Mucosa of descending colon (tissue), 3 donors: ENCODE results near the gene USP24. TPM values are rescaled to one million over a fixed set of nuclear protein-coding genes. Genes with fewer than 3 reads are reported as not detected.

Experiments used
- ATAC-seq: fragments of 200-7000 bp; cut with Tn5 transposase; one replicate; pipeline ENCODE4 v1.9.1; 2020; ENCODE audit warnings: mild to moderate bottlenecking, moderate library complexity
- DNase-seq, 3 donors: peaks; one replicate each; pipeline ENCODE4 v3.0.0-alpha.2; 2020
- H3K36me3 ChIP-seq: fragments of 200-600 bp; one replicate; pipeline ENCODE4 v1.8.0; 2021; ENCODE audit warnings: low read depth, mild to moderate bottlenecking
- H3K4me1 ChIP-seq: fragments of 200-600 bp; one replicate; pipeline ENCODE4 v1.8.0; 2021; ENCODE audit warnings: low read depth, mild to moderate bottlenecking
- H3K4me3 ChIP-seq: fragments of 200-600 bp; one replicate; pipeline ENCODE4 v1.8.0; 2021; ENCODE audit warnings: mild to moderate bottlenecking
- H3K9me3 ChIP-seq: fragments of 200-600 bp; one replicate; pipeline ENCODE4 v1.8.0; 2021; ENCODE audit warnings: mild to moderate bottlenecking
- intact Hi-C, 2 donors: fragments of 100-400 bp; cut with DNase I in 1 of 2; cut with micrococcal nuclease in 1 of 2; formaldehyde crosslinking; loops; one replicate each; pipeline versions ENCODE4 v1.11.0 to v1.11.1; 2022; cut with DNase I, micrococcal nuclease
- total RNA-seq, 3 donors: library from RNA; stranded (reverse); fragmentation: NEBNext Ultra II Directional in 2 of 3; extraction: Animal tissue kit (Norgen Biotek cat#: 25700) in 2 of 3; gene quantifications; one replicate each; pipeline versions ENCODE4 v1.2.1 to v1.2.4, GENCODE V29; 2021 to 2023
- TF ChIP-seq, protein P1 (sequence below): fragments of 200-600 bp; IDR thresholded peaks from one replicate; pipeline ENCODE4 v1.8.0; 2022; ENCODE audit warnings: antibody characterized with exemption, mild to moderate bottlenecking
- donor health status: DM: no; HTN: no; CAD: no; lungs with moderate emphysema.
- donor health status: DM: no; HTN: no; CAD: no.
- donor health status: DM: no; HTN: yes; CAD: no.

USP24 gene
- total RNA-seq, 3 donors from 2014 or later: 35.5 to 51.1 (median 46.2) TPM

DNA sequence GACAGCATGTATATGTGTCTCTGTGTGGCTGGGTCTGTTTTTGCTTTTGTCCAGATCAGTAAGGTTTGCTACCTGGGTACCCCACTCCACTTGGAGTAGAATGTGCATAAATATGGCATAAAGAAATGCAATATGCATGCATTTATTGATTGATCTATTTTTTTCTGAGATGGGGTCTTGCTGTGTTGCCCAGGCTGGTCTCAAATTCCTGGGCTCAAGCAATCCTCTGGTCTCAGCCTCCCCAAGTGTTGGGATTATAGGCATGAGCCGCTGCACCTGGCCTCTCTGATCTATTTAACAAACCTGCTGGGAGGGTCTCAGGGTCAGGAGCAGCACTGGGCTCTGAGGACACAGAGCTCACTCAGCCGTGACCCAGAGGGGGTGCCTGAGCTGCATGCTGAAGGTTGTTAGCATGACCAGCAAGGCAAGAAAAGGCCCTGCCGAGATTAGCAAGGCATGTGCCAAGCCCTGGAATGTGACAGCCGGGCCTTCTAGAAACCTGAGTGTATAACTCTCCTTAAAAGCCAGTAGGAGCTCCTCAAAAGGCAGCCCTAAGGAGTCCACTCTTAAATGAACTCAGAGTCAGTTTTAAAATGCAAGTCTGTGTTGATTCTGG lies 153.3 kb downstream of the USP24 start:
- no peak overlapping the region for H3K4me3 ChIP-seq
- DNase-seq (no peak), ATAC-seq (no peak)
- no peaks in the 10 kb centered on the region for H3K36me3 ChIP-seq
- TF ChIP-seq, protein P1, sequence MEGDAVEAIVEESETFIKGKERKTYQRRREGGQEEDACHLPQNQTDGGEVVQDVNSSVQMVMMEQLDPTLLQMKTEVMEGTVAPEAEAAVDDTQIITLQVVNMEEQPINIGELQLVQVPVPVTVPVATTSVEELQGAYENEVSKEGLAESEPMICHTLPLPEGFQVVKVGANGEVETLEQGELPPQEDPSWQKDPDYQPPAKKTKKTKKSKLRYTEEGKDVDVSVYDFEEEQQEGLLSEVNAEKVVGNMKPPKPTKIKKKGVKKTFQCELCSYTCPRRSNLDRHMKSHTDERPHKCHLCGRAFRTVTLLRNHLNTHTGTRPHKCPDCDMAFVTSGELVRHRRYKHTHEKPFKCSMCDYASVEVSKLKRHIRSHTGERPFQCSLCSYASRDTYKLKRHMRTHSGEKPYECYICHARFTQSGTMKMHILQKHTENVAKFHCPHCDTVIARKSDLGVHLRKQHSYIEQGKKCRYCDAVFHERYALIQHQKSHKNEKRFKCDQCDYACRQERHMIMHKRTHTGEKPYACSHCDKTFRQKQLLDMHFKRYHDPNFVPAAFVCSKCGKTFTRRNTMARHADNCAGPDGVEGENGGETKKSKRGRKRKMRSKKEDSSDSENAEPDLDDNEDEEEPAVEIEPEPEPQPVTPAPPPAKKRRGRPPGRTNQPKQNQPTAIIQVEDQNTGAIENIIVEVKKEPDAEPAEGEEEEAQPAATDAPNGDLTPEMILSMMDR: no peak
- no peaks in the 10 kb centered on the region for H3K4me1 ChIP-seq
- no peaks in the 10 kb centered on the region for H3K9me3 ChIP-seq
- intact Hi-C loops: no loop called here

DNA sequence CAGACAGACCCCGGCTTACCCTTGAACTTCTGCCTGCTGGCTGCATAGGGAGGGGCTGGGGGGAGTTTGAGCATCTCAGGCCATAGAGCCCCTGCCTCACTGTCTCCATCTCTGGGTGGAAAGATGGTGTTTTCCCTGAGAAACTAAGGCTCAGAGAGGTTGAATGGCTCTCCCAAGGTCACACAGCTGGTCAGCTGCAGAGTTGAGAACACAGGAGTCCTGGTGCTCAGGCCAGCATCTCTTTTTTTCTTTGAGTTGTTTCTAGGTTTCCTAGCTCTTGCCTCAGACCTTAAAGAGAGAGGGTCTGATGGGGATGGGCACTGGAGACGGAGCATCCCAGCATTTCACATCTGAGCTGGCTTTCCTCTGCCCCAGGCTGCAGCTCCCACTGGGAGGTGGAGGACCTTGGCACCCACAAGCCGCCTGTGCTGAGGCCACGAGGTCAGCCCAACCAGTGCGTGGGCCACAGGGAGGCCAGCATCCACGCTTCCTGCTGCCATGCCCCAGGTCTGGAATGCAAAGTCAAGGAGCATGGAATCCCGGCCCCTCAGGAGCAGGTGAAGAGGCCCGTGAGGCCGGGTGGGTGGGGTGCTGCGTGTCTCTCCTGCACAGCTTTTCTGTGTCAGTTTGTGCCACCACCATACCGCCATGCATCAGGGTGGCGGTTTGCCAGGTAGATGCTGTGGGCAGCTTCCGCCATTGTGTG lies 154.0 kb downstream of the USP24 start:
- ATAC-seq: no peak
- Histone ChIP-seq H3K9me3 (no peaks in the 10 kb centered on the region), H3K4me3 (no peak overlapping the region), H3K4me1 (no peaks in the 10 kb centered on the region), H3K36me3 (no peaks in the 10 kb centered on the region)
- DNase-seq: no peak
- TF ChIP-seq, protein P1: no peak
- intact Hi-C loops: no loop called here

DNA sequence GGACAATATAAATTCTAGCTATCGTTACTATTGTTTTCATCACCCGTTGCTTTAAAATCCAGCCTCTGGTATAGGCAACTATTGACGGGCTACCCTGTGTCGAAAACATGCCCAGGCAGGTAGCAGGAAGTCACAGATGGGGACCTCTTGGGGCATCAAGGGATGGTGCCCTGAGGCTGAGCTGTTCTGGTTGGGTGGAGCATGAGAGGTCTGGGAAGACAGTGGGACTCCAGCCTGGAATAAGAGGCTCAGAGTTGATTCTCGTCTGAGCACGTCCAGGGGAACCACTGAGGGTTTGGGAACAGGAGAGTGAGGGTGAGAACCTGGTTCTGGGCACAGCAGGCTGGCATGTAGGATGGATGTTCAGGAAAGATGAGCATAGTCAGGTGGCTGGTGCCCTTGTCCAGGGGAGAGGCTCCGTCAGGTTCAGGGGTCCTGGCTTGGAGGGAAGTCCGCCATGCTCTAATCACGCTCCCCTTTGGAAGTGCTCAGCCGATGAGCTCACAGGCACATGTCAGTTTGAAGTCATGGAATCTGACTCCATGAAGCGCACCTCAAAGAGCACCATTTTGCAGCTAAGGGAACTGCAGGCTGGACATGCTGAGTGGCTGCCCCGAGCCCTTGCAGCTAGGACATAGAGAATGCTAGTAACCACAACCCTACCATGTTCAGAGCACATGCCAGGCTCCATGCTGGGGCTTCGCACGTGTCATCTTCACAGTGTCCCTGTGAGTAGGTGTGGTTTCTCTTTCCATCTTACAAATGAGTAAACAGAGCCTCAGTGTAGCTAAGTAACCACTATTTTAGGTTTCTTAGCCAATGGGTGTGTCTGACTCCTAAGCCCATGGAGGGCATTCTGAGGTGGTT lies 154.8 kb downstream of the USP24 start:
- H3K36me3 ChIP-seq: no peaks in the 10 kb centered on the region
- intact Hi-C loops: no loop called here
- DNase-seq: no peak

DNA sequence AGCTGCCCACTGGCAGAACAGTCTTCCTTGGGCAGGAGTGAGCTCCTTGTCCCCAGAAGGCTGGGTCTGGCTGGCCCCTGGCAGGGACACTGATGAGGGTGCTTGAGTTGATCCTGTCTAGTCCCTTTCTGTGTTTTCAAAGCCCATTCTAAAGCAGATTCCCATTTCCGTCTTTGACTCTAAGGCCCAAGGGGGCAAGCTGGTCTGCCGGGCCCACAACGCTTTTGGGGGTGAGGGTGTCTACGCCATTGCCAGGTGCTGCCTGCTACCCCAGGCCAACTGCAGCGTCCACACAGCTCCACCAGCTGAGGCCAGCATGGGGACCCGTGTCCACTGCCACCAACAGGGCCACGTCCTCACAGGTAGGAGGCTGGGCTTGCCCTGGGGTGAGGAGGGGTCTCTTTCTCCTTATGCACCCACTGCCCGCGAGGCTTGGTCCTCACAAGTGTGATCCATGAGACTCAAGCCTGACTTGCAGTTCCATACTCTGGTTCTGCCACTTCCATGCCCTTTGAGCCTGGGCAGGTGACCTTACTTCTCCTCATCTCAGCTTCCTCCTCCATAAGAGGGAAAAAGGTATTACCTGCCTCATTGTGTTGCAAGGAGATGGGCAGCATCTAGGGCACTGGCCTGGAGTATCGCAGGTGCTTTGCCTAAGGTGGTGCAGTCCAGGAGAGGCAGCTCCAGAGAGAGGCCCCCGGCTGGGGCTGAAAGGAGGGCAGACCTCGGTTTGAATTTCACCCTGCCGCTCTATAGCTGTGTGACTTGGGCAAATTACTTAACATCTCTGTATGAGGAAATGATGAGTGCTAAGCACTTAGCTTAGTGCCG lies 155.6 kb downstream of the USP24 start:
- DNase-seq: no peak
- intact Hi-C loops: no loop called here
- Histone ChIP-seq H3K4me1 (no peaks in the 10 kb centered on the region), H3K4me3 (no peak overlapping the region), H3K9me3 (no peaks in the 10 kb centered on the region), H3K36me3 (no peaks in the 10 kb centered on the region)
- no peak for ATAC-seq
- TF ChIP-seq, protein P1: no peak

More for the DNA sequence above, 154.8 kb downstream of the USP24 start:
- ATAC-seq: no peak
- H3K9me3 ChIP-seq: no peaks in the 10 kb centered on the region
- no peak overlapping the region for H3K4me3 ChIP-seq
- TF ChIP-seq, protein P1: no peak
- H3K4me1 ChIP-seq: no peaks in the 10 kb centered on the region

DNA sequence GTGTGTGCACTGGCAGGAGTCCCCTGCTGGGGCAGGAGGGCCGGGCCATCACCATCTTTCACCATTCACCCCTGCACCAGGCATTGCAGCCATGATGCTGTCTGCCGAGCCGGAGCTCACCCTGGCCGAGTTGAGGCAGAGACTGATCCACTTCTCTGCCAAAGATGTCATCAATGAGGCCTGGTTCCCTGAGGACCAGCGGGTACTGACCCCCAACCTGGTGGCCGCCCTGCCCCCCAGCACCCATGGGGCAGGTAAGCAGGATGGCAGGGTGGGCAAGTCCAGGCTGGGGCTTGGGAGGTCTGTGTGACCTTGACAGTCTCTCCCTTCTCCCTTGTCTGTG lies 157.2 kb downstream of the USP24 start:
- no peak overlapping the region for H3K4me3 ChIP-seq
- intact Hi-C loops: no loop called here
- H3K9me3 ChIP-seq: no peaks in the 10 kb centered on the region
- TF ChIP-seq, protein P1: no peak
- H3K4me1 ChIP-seq: no peaks in the 10 kb centered on the region
- DNase-seq (no peak), ATAC-seq (no peak)
- no peaks in the 10 kb centered on the region for H3K36me3 ChIP-seq
